HL-60 (cell line): ENCODE measurements around the gene NPR3.

Source experiments
- POLR2AphosphoS5 ChIP-seq: IDR thresholded peaks from 2 replicates; pipeline ENCODE4 v1.6.1; 2012; ENCODE audit warnings: low read depth
- TF ChIP-seq, protein P1 (sequence below): IDR thresholded peaks from one replicate; pipeline ENCODE4 v1.5.1; 2011; ENCODE audit warnings: low read length, control low read depth, inconsistent platforms; ENCODE audit not compliant: insufficient read depth
- TF ChIP-seq, protein P2 (sequence below): IDR thresholded peaks from 2 replicates; pipeline ENCODE4 v1.6.1; 2012; ENCODE audit warnings: low read depth; ENCODE audit not compliant: insufficient replicate concordance

DNA sequence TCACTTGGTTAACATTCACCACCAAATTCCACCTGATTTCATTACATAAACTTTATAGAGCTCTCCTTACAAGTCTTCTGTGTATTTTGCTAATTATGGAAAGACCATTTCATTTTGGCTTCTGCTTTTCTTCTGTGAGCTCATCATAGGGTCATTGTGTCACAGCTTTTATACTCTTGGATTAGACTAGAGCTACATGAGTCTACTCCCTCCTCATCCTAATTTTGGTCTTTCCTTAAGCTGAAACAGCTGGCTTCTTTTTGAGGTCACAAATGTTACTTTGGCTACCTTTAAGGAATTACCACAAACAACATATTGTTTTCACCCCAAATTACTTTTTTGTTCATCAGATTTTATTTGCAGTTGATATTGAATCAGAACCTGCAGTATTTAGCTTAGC is 103.0 kb downstream of the NPR3 start:
- TF ChIP-seq, protein P1, sequence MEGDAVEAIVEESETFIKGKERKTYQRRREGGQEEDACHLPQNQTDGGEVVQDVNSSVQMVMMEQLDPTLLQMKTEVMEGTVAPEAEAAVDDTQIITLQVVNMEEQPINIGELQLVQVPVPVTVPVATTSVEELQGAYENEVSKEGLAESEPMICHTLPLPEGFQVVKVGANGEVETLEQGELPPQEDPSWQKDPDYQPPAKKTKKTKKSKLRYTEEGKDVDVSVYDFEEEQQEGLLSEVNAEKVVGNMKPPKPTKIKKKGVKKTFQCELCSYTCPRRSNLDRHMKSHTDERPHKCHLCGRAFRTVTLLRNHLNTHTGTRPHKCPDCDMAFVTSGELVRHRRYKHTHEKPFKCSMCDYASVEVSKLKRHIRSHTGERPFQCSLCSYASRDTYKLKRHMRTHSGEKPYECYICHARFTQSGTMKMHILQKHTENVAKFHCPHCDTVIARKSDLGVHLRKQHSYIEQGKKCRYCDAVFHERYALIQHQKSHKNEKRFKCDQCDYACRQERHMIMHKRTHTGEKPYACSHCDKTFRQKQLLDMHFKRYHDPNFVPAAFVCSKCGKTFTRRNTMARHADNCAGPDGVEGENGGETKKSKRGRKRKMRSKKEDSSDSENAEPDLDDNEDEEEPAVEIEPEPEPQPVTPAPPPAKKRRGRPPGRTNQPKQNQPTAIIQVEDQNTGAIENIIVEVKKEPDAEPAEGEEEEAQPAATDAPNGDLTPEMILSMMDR, result no peak
- no peak for TF ChIP-seq POLR2AphosphoS5
- TF ChIP-seq, protein P2, sequence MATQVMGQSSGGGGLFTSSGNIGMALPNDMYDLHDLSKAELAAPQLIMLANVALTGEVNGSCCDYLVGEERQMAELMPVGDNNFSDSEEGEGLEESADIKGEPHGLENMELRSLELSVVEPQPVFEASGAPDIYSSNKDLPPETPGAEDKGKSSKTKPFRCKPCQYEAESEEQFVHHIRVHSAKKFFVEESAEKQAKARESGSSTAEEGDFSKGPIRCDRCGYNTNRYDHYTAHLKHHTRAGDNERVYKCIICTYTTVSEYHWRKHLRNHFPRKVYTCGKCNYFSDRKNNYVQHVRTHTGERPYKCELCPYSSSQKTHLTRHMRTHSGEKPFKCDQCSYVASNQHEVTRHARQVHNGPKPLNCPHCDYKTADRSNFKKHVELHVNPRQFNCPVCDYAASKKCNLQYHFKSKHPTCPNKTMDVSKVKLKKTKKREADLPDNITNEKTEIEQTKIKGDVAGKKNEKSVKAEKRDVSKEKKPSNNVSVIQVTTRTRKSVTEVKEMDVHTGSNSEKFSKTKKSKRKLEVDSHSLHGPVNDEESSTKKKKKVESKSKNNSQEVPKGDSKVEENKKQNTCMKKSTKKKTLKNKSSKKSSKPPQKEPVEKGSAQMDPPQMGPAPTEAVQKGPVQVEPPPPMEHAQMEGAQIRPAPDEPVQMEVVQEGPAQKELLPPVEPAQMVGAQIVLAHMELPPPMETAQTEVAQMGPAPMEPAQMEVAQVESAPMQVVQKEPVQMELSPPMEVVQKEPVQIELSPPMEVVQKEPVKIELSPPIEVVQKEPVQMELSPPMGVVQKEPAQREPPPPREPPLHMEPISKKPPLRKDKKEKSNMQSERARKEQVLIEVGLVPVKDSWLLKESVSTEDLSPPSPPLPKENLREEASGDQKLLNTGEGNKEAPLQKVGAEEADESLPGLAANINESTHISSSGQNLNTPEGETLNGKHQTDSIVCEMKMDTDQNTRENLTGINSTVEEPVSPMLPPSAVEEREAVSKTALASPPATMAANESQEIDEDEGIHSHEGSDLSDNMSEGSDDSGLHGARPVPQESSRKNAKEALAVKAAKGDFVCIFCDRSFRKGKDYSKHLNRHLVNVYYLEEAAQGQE, result no peak
